ENCODE results near the gene SP100. TPM values are rescaled to one million over a fixed set of nuclear protein-coding genes. Genes with fewer than 3 reads are reported as not detected.

Gene SP100
- total RNA-seq, 3 donors from 2014 or later, result 83.1 to 130 (median 101) TPM

GRCh38 chr2:230589497-230590015 lies 173.6 kb downstream of the SP100 start:
- Histone ChIP-seq H3K36me3 (ENCODE audit: low read depth) (no peaks in the 10 kb centered on the region), H3K4me1 (ENCODE audit: low read depth) (no peaks in the 10 kb centered on the region), H3K9me3 (no peaks in the 10 kb centered on the region), H3K4me3 (no peak overlapping the region)
- no peak for TF ChIP-seq CTCF (IDR thresholded peaks at IDR 0.05)
- intact Hi-C loops (cut with DNase I, micrococcal nuclease), result no loop called here
- DNase-seq (no peak), ATAC-seq (peak; percentile 64)

- Histone ChIP-seq H3K4me3 (no peak overlapping the region), H3K36me3 (ENCODE audit: low read depth) (no peaks in the 10 kb centered on the region), H3K4me1 (ENCODE audit: low read depth) (no peaks in the 10 kb centered on the region), H3K9me3 (no peaks in the 10 kb centered on the region)
- intact Hi-C loops (cut with DNase I, micrococcal nuclease), result no loop called here
- ATAC-seq (no peak), DNase-seq (no peak)
- TF ChIP-seq CTCF (IDR thresholded peaks at IDR 0.05), result no peak
These were observed 174.3 kb downstream of the SP100 start for GRCh38 chr2:230590333-230590732.

- H3K4me1 ChIP-seq (ENCODE audit: low read depth), result no peaks in the 10 kb centered on the region
- DNase-seq (no peak), ATAC-seq (no peak)
- H3K9me3 ChIP-seq, result no peaks in the 10 kb centered on the region
- intact Hi-C loops (cut with DNase I, micrococcal nuclease), result no loop called here
- H3K4me3 ChIP-seq, result no peak overlapping the region
- no peaks in the 10 kb centered on the region for H3K36me3 ChIP-seq (ENCODE audit: low read depth)
- no peak for TF ChIP-seq CTCF (IDR thresholded peaks at IDR 0.05)
These were observed 175.8 kb downstream of the SP100 start for GRCh38 chr2:230591850-230592249.

GRCh38 chr2:230592775-230593174 lies 176.8 kb downstream of the SP100 start:
- intact Hi-C loops (cut with DNase I, micrococcal nuclease), result no loop called here
- H3K4me3 ChIP-seq, result no peak overlapping the region
- H3K9me3 ChIP-seq, result no peaks in the 10 kb centered on the region
- no peaks in the 10 kb centered on the region for H3K4me1 ChIP-seq (ENCODE audit: low read depth)
- peak; percentile 23 for ATAC-seq
- no peak for DNase-seq
- TF ChIP-seq CTCF (IDR thresholded peaks at IDR 0.05), result no peak
- no peaks in the 10 kb centered on the region for H3K36me3 ChIP-seq (ENCODE audit: low read depth)

Other genes with a start within 250 kb of the SP100 start
- 10 to 100 TPM; 17.4 to 23.0 (median 22.9) TPM for gene SP110, start 196.2 kb upstream of the SP100 start, total RNA-seq
- gene SP140, start 190.5 kb upstream of the SP100 start, total RNA-seq, result 1 to 10 TPM; 3.1 to 4.9 (median 3.7) TPM
- gene SP140L, start 89.0 kb upstream of the SP100 start, total RNA-seq, result 10 to 100 TPM; 22.1 to 35.7 (median 23.4) TPM

Measured in mucosa of descending colon (tissue), 3 donors.